ENCODE data around the gene OR2A14.

The OR2A14 gene

GRCh38 chr7:144098776-144099175 lies 24.2 kb upstream of the OR2A14 start:
- TF ChIP-seq, protein P1, sequence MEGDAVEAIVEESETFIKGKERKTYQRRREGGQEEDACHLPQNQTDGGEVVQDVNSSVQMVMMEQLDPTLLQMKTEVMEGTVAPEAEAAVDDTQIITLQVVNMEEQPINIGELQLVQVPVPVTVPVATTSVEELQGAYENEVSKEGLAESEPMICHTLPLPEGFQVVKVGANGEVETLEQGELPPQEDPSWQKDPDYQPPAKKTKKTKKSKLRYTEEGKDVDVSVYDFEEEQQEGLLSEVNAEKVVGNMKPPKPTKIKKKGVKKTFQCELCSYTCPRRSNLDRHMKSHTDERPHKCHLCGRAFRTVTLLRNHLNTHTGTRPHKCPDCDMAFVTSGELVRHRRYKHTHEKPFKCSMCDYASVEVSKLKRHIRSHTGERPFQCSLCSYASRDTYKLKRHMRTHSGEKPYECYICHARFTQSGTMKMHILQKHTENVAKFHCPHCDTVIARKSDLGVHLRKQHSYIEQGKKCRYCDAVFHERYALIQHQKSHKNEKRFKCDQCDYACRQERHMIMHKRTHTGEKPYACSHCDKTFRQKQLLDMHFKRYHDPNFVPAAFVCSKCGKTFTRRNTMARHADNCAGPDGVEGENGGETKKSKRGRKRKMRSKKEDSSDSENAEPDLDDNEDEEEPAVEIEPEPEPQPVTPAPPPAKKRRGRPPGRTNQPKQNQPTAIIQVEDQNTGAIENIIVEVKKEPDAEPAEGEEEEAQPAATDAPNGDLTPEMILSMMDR (IDR thresholded peaks at IDR 0.05; ENCODE audit: low read depth, low read length, missing control alignments), result no peak

DNA sequence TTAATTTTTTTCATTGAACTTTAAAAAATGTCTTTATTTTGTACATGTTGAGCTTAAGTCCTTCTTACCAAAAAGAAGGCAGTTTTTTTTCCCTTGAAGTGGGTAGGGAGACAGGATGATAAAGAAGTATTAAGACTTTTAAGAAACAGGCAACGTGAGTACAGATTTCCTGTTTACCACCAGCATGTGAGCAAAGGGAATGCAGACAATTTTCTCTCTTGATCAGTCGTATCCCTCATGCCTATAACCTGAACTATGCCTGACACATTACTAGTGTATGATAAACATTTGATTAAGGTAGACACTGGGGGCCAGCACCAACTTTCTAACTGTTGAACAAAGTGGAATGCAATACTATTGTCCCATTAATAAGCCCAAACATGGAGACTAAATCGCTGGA lies 22.4 kb upstream of the OR2A14 start:
- no peak for DNase-seq
- Histone ChIP-seq H3K4me3 (ENCODE audit: low read depth, low read length) (no peak overlapping the region), H3K27me3 (replicated peaks) (no peaks in the 10 kb centered on the region), H3K36me3 (replicated peaks) (no peaks in the 10 kb centered on the region), H3K27ac (no peak overlapping the region)
- in situ Hi-C loops (cut with HindIII; ENCODE audit: low pct_ligation_motif_present, low sequenced_read_pairs), result no loop called here
- TF ChIP-seq, protein P1 (IDR thresholded peaks at IDR 0.05; ENCODE audit: low read depth, low read length, missing control alignments), result no peak

More at GRCh38 chr7:144098776-144099175, 24.2 kb upstream of the OR2A14 start:
- Histone ChIP-seq H3K4me3 (ENCODE audit: low read depth, low read length) (no peak overlapping the region), H3K27ac (no peak overlapping the region), H3K27me3 (replicated peaks) (no peaks in the 10 kb centered on the region), H3K36me3 (replicated peaks) (no peaks in the 10 kb centered on the region)
- no peak for DNase-seq
- in situ Hi-C loops (cut with HindIII; ENCODE audit: low pct_ligation_motif_present, low sequenced_read_pairs), result no loop called here

DNA sequence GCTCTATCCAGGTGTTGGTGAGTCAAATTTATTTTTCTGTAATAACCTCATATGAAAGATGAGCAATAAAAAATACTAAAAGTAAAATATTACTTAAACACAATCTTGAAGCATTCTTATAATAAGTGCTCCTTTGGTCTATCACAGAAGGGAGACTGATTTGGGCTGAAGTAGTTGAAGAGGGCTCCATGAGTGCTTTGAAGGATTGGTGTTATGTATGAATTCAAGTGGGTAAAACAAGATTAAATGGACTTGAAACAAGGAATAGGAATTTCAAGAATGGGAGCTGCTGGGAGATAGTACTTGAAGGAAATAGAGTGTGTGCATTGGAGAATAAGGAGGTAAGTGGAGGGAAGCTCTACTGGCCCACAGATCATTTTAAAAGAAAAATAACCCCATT lies 20.9 kb upstream of the OR2A14 start:
- TF ChIP-seq, protein P1 (IDR thresholded peaks at IDR 0.05; ENCODE audit: low read depth, low read length, missing control alignments), result no peak
- Histone ChIP-seq H3K27ac (no peak overlapping the region), H3K27me3 (replicated peaks) (no peaks in the 10 kb centered on the region), H3K36me3 (replicated peaks) (no peaks in the 10 kb centered on the region), H3K4me3 (ENCODE audit: low read depth, low read length) (no peak overlapping the region)
- in situ Hi-C loops (cut with HindIII; ENCODE audit: low pct_ligation_motif_present, low sequenced_read_pairs), result no loop called here
- no peak for DNase-seq

DNA sequence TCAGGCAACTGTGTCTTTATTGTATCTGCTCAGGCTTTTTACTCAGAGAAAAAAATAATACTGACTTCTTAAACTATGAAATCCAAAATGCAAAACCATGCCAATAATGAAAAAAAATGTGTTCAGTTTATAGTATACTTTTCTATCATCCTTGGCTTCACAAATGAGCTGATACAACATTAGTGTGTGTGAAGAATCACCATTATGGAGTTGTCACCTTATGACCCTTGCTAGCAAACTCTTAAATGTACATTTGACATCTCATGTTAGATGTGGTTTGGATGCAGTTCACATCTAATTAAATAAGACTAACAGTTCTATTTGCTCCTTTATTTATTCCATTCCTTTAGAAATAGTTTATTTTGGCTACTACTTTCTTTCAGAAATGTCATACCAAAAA lies 17.8 kb upstream of the OR2A14 start:
- TF ChIP-seq, protein P1 (IDR thresholded peaks at IDR 0.05; ENCODE audit: low read depth, low read length, missing control alignments), result no peak
- no peak overlapping the region for H3K4me3 ChIP-seq (ENCODE audit: low read depth, low read length)
- no peaks in the 10 kb centered on the region for H3K36me3 ChIP-seq (replicated peaks)
- in situ Hi-C loops (cut with HindIII; ENCODE audit: low pct_ligation_motif_present, low sequenced_read_pairs), result no loop called here
- no peaks in the 10 kb centered on the region for H3K27me3 ChIP-seq (replicated peaks)
- no peak for DNase-seq
- no peak overlapping the region for H3K27ac ChIP-seq

GRCh38 chr7:144109283-144109682 lies 13.7 kb upstream of the OR2A14 start, which contains the start of gene OR2A2:
Gene OR2A2, plus strand, starts transcription at chr7:144109583. Its CDS starts 0 bp downstream, at chr7:144109583.
- no peaks in the 10 kb centered on the region for H3K27me3 ChIP-seq (replicated peaks)
- H3K4me3 ChIP-seq (ENCODE audit: low read depth, low read length), result no peak within 1 kb of the TSS
- in situ Hi-C loops (cut with HindIII; ENCODE audit: low pct_ligation_motif_present, low sequenced_read_pairs), result no loop called here
- no peak for DNase-seq
- TF ChIP-seq, protein P1 (IDR thresholded peaks at IDR 0.05; ENCODE audit: low read depth, low read length, missing control alignments), result no peak
- no peak within 1 kb of the TSS for H3K27ac ChIP-seq
- no peaks in the 10 kb centered on the region for H3K36me3 ChIP-seq (replicated peaks)

- no peaks in the 10 kb centered on the region for H3K36me3 ChIP-seq (replicated peaks)
- no peaks in the 10 kb centered on the region for H3K27me3 ChIP-seq (replicated peaks)
- in situ Hi-C loops (cut with HindIII; ENCODE audit: low pct_ligation_motif_present, low sequenced_read_pairs), result no loop called here
- TF ChIP-seq, protein P1 (IDR thresholded peaks at IDR 0.05; ENCODE audit: low read depth, low read length, missing control alignments), result no peak
- H3K4me3 ChIP-seq (ENCODE audit: low read depth, low read length), result no peak overlapping the region
- no peak overlapping the region for H3K27ac ChIP-seq
- DNase-seq, result no peak
Measured at GRCh38 chr7:144110272-144110671, 12.7 kb upstream of the OR2A14 start.
